Activated naive CD8-positive, alpha-beta T cell treated with anti-CD3 and anti-CD28 coated beads for 36 hours (primary cell): Measurements from ENCODE around the gene PDE6B. TPM values are rescaled to one million over a fixed set of nuclear protein-coding genes. Genes with fewer than 3 reads are reported as not detected.
"Not testable (repeated sequence)": the region's sequence is repeated elsewhere in the genome, so short reads cannot be mapped to it uniquely, and the experiment has no call there.

Experiments used
- DNase-seq: peaks from one replicate; pipeline ENCODE4 v3.0.0; 2021
- H3K27ac Mint-ChIP-seq: one replicate; pipeline ENCODE4 v1.8.0; 2022; ENCODE audit warnings: mild to moderate bottlenecking, moderate library complexity, mixed read lengths
- H3K27me3 Mint-ChIP-seq: one replicate; pipeline ENCODE4 v1.8.0; 2022; ENCODE audit warnings: mild to moderate bottlenecking, mixed read lengths
- H3K36me3 Mint-ChIP-seq: one replicate; pipeline ENCODE4 v1.8.0; 2021; ENCODE audit warnings: mild to moderate bottlenecking, mixed read lengths
- H3K4me1 Mint-ChIP-seq: one replicate; pipeline ENCODE4 v1.8.0; 2021; ENCODE audit warnings: mixed read lengths
- H3K4me3 Mint-ChIP-seq: one replicate; pipeline ENCODE4 v1.8.0; 2022; ENCODE audit warnings: mild to moderate bottlenecking, moderate library complexity, mixed read lengths
- H3K9me3 Mint-ChIP-seq: one replicate; pipeline ENCODE4 v1.8.0; 2022; ENCODE audit warnings: mixed read lengths
- total RNA-seq, 2 experiments: library from RNA; stranded (reverse); gene quantifications; one replicate each; pipeline ENCODE4 v1.2.3, GENCODE V29; 2021

Gene PDE6B
- total RNA-seq, 2 experiments from 2014 or later, result 12.6 to 13.9 TPM

DNA sequence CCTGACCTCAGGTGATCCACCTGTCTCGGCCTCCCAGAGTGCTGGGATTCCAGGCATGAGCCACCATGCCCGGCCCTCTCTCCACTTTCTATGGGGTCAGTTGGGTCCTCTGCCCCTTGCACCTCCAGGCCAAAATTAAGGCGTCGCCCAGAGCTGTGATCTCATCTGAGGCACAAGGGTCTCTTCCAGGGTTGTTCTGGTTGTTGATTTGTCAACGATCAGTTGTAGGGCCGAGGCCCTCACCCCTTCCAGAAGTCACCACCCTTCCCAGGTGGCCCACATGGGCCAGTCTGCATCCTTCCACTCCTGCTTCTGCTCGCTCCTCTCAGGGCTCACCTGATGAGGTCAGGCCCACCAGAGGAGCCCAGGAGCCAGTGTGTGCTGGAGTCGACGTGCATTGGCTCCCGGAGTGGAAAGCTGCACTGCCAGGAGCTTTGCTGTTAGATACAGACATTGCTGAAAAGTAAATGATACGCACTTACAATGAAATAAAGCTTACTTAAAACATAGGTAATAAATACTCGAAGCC, 35.0 kb upstream of the PDE6B start:
- DNase-seq, result no peak
- Mint-ChIP-seq H3K27me3 (peaks cover 67% of the 10 kb centered on the region), H3K36me3 (peaks cover 1% of the 10 kb centered on the region), H3K4me3 (no peak overlapping the region), H3K27ac (no peak overlapping the region), H3K4me1 (no peaks in the 10 kb centered on the region), H3K9me3 (peaks cover 6% of the 10 kb centered on the region)

DNA sequence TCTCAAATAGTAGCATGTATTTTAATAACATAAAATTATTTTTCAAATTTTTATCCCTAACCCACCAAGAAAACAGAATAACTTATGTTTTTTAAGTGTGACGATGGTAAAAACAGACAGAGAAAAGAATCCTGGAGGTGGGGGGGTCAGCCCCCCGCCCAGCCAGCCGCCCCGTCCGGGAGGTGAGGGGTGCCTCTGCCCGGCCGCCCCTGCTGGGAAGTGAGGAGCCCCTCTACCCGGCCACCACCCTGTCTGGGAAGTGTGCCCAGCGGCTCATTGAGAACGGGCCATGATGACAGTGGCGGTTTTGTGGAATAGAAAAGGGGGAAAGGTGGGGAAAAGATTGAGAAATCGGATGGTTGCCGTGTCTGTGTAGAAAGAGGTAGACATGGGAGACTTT, 33.2 kb upstream of the PDE6B start:
- H3K36me3 Mint-ChIP-seq, H3K4me1 Mint-ChIP-seq, H3K4me3 Mint-ChIP-seq, H3K27ac Mint-ChIP-seq, DNase-seq, H3K9me3 Mint-ChIP-seq: not testable (repeated sequence)
- peaks cover 68% of the 10 kb centered on the region for H3K27me3 Mint-ChIP-seq

DNA sequence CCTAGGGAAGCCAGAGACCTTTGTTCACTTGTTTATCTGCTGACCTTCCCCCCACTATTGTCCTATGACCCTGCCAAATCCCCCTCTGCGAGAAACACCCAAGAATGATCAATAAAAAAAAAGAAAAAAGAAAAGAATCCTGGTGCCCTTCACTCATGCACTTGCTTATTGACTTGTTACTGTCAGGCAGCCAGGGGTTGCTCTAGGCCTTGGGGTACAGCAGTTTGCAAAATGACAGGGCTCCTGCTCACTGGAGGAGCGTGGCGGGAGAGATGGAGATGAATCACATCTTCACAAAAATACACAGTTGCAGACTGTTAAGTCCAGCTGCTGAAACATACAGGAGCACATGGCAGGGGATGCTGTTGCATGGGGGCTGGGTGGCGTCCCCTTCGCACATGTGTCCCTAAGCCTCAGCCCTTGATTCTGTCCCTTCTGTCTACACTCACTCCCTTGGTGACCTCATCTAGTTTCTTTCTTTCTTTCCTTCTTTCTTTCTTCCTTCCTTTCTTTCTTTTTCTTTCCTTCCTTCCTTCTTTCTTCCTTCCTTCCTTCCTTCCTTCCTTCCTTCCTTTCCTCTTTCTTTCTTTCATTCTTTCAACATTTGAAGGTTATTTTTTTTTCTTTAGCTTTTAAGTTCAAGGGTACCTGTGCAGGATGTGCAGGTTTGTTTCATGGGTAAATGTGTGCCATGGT, 32.4 kb upstream of the PDE6B start:
- Mint-ChIP-seq H3K36me3 (peaks cover 1% of the 10 kb centered on the region), H3K27me3 (peaks cover 63% of the 10 kb centered on the region), H3K9me3 (peaks cover 6% of the 10 kb centered on the region), H3K4me1 (no peaks in the 10 kb centered on the region), H3K4me3 (no peak overlapping the region), H3K27ac (no peak overlapping the region)
- DNase-seq, result no peak

DNA sequence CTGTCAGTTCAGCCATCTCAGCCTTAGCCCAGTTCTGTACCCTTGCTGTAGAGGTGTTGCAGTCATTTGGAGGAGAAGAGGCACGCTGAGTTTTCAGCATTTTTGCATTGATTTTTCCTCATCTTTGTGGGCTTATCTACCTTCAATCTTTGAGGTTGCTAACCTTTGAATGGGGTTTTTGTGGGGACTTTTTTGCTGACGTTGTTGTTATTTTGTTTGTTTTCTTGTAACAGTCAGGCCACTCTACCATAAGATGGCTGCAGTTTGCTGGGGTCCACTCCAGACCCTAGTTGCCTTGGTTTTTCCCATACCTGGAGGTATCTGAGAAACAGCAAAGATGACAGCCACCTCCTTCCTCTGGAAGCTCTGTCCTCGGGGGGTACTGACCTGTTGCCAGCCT, 26.4 kb upstream of the PDE6B start:
- Mint-ChIP-seq H3K4me1 (peaks cover 7% of the 10 kb centered on the region), H3K9me3 (peaks cover 6% of the 10 kb centered on the region), H3K36me3 (no peaks in the 10 kb centered on the region), H3K27ac (no peak overlapping the region), H3K4me3 (no peak overlapping the region), H3K27me3 (peaks cover 59% of the 10 kb centered on the region)
- no peak for DNase-seq

DNA sequence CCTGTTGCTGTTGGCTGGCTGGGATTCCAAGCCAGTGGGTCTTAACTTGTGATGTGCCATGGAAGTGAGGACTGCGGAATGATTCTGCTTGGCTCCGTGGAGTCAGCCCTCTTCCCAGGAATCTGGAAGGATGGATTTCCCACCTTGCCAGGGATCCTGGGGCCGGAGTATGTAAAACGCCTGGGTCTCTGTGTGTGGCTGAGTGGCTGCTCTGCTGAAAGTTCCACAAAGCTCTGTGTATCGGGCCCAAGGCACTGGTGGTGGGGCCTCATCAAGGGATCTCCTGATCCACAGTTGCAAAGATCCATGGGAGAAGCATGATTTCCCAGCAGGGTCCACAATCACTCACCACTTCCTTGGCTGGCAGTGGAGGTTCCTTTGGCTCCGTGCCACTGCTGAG, 25.2 kb upstream of the PDE6B start:
- Mint-ChIP-seq H3K9me3 (no peaks in the 10 kb centered on the region), H3K36me3 (no peaks in the 10 kb centered on the region), H3K27ac (no peak overlapping the region), H3K27me3 (peaks cover 50% of the 10 kb centered on the region), H3K4me3 (no peak overlapping the region), H3K4me1 (peaks cover 9% of the 10 kb centered on the region)
- DNase-seq, result no peak

DNA sequence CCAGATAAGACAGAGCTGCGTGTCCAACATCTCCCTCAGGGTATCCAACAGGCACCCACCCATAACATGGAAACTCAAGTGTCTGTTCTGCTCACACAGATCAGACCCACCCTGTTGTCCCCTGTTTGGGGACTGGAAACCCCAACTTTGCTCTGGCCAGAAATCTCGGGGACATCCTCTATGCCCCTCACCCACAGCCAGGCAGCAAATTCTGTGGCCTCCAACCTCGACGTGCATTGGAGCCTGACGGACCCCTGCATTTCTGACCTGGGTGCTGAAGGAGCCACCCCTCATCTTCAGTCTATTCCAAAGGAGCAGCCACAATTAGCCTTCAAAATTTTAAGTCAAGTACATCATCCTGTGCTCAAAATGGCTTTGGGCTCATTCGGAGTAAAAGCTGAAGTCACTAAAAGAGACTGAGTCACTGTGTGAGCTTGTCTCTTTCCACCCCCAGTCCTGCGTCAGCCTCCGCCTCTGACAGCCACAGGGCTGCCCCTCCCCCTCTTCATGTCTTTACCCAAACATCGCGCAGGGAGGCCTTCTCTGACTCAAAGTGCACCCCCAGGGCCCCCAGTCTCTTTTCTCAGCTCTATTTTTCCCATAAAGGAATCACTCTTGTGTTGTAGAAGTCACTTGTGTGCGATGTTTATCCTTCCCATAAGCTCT, 24.4 kb upstream of the PDE6B start:
- DNase-seq, result peak; percentile 36
- H3K4me1 Mint-ChIP-seq, result peaks cover 9% of the 10 kb centered on the region
- no peaks in the 10 kb centered on the region for H3K9me3 Mint-ChIP-seq
- peaks cover 49% of the 10 kb centered on the region for H3K27me3 Mint-ChIP-seq
- H3K36me3 Mint-ChIP-seq, result no peaks in the 10 kb centered on the region
- no peak overlapping the region for H3K4me3 Mint-ChIP-seq
- no peak overlapping the region for H3K27ac Mint-ChIP-seq

DNA sequence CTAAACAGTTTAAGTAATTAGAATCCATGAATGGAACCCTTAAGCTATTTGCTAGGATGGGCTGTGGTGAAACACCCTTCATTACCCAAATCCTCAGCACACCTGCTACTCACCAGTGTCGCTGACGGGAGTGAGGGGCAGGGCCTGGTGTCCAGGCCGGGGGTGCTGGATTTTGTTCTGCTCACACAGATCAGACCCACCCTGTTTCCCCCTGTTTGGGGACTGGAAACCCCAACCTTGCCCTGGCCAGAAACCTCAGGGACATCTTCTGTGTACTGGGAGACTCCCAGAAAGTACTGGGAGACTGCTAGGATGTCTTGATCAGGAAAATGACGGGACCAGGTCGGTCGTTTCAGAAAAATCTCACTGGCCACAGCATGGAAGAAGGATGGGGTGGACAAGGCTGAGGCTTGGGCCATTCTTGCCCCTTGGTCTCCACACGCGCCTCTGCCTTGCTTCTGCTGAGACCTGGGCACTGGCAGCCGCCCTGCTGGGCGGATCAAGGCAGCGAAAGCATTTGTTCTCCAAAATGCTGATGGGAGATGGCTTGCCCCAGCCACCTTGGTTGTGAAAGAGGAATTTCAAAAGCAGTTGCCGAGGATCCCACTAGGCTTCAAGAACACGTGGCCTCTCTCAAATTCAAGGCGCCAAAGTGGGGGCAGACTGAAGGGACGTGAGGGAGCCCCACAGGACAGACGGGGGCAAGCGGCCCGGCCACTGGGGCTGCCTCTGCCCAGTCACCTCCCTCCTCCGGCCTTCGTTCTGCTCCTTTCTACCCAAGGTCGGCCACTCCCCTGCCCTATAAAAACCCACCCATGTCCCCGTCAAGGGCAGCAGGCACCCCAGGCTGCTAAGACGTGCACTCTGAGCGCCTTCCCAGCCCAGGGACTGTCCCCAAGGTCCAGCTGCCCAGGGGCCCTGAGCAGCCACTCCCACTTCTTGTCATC, 23.5 kb upstream of the PDE6B start:
- Mint-ChIP-seq H3K27ac (no peak overlapping the region), H3K4me3 (no peak overlapping the region), H3K4me1 (peaks cover 9% of the 10 kb centered on the region), H3K9me3 (no peaks in the 10 kb centered on the region), H3K36me3 (no peaks in the 10 kb centered on the region), H3K27me3 (peaks cover 40% of the 10 kb centered on the region)
- DNase-seq, result no peak

DNA sequence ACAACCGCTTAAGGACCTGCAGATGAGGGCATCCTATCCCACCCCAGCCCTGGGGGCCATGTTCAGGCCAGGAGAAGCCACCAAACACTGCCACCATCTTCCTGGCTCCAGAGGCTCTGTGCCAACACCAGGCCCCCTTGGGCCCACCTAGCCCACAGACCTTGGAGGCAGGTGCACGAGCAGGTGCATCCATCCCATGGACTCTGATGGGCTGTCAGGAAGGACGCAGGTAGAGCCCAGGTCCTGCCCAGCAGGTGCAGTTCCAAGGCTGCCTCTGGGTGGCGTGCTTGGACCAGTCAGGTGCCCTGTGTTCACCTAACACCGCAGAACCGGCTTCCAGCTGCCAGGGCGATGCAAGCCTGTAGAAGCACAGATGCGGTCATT, 22.8 kb upstream of the PDE6B start:
- H3K27ac Mint-ChIP-seq, result no peak overlapping the region
- H3K27me3 Mint-ChIP-seq, result peaks cover 39% of the 10 kb centered on the region
- no peaks in the 10 kb centered on the region for H3K9me3 Mint-ChIP-seq
- DNase-seq, result peak; percentile 77
- peaks cover 9% of the 10 kb centered on the region for H3K4me1 Mint-ChIP-seq
- no peak overlapping the region for H3K4me3 Mint-ChIP-seq
- H3K36me3 Mint-ChIP-seq, result no peaks in the 10 kb centered on the region

DNA sequence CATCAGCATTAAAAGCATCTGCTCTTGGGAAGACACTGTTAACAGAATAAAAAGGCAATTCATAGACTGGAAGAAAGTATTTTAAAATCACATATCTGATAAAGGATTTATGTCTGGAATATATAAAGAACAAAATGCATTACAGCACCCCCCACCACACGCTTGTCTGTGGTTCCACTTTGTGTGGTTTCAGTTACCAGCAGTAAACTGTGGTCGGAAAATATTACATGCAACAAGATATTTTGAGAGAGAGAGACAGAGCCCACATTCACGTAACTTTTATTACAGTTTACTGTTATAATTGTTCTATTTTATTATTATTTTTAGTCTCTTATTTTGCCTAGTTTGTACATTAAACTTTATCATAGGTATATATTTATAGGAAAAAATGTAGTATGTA, 21.2 kb upstream of the PDE6B start:
- peak; percentile 28 for DNase-seq
- Mint-ChIP-seq H3K9me3 (no peaks in the 10 kb centered on the region), H3K27me3 (peaks cover 28% of the 10 kb centered on the region), H3K27ac (peak overlapping the region; percentile 50), H3K36me3 (no peaks in the 10 kb centered on the region), H3K4me1 (peaks cover 9% of the 10 kb centered on the region), H3K4me3 (no peak overlapping the region)

DNA sequence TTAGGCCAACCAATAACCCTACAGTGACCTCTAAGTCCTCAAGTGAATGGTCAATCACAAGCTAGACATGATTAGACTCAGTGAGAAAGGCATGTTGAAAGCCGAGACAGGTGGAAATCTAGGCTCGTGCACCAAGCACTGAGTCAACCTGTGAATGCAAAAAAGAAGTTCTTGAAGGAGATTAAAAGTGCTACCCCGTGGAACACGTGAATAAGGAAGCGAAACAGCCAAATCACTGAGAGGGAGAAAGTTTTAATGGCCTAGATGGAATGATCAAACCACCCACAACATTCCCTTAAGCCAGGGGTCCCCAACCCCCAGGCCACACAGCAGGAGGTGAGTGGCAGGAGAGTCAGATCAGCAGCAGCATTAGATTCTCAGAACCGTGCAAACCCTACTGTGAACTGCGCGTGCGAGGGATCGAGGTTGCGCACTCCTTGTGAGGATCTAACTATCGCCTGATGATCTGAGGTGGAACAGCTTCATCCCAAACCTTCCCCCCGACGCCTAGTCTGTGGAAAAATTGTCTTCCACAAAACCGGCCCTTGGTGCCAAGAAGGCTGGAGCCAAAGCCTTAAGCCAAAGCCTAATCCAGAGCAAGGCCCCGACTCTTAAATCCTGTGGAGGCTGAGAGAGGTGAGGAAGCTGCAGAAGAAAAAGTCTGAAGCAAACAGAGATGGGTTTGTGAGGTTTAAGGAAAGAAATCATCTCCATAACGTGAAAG, 19.5 kb upstream of the PDE6B start:
- H3K4me1 Mint-ChIP-seq, result peaks cover 9% of the 10 kb centered on the region
- H3K27ac Mint-ChIP-seq, result peak overlapping the region; percentile 28
- H3K9me3 Mint-ChIP-seq, result peaks cover 4% of the 10 kb centered on the region
- H3K36me3 Mint-ChIP-seq, result peaks cover 2% of the 10 kb centered on the region
- no peak for DNase-seq
- H3K4me3 Mint-ChIP-seq, result no peak overlapping the region
- H3K27me3 Mint-ChIP-seq, result peaks cover 23% of the 10 kb centered on the region

DNA sequence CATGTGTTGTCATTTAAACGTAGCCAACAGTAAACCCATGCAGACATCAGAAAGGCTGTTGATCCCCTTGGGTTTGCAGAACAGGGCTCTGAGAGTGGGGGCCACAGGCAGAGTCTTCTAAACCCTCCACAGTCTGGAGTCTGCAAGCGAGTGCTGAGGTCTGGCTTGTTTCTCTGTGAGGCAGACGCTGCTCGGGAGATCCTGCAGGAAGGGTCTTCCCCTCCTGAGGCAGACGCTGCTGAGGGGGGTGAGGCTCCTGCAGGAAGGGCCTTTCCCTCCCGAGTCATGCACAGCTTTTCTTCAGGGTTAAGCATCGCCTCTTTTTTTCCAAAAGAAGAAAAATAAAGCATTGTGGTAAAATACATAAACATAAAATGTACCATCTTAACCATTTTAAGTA, 17.1 kb upstream of the PDE6B start:
- H3K36me3 Mint-ChIP-seq, result peaks cover 2% of the 10 kb centered on the region
- H3K4me3 Mint-ChIP-seq, result no peak overlapping the region
- peaks cover 4% of the 10 kb centered on the region for H3K9me3 Mint-ChIP-seq
- peaks cover 18% of the 10 kb centered on the region for H3K27me3 Mint-ChIP-seq
- no peak for DNase-seq
- peaks cover 6% of the 10 kb centered on the region for H3K4me1 Mint-ChIP-seq
- H3K27ac Mint-ChIP-seq, result no peak overlapping the region

DNA sequence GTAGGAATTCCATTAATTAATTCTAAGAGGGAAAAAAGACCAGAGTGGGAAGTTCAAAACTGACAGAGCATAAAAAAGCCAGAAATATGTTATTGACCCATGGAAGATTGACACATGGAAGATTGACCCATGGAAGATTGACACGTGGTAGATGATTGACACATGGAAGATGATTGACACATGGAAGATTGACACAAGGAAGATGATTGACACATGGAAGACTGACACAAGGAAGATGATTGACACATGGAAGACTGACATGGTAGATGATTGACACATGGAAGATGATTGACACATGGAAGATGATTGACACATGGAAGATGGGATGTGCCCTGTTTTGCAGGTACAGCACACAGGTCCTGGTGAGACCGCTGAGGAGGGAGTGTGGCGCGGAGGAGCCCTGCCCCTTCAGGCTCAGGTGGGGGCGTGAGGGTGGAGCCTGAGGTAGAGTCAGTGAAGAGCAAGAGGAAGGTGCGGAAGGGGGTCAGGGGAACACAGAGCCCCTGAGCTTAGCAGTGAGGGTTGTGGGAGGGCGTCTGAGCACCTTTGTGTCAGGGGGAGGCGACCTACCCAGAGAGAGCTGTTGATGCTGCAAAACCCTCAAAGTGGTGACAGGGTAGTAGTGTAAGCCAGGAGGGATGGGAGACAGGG, 15.8 kb upstream of the PDE6B start:
- Mint-ChIP-seq H3K9me3 (peaks cover 4% of the 10 kb centered on the region), H3K27ac (no peak overlapping the region), H3K27me3 (peaks cover 21% of the 10 kb centered on the region), H3K4me3 (no peak overlapping the region), H3K4me1 (no peaks in the 10 kb centered on the region), H3K36me3 (peaks cover 2% of the 10 kb centered on the region)
- no peak for DNase-seq

DNA sequence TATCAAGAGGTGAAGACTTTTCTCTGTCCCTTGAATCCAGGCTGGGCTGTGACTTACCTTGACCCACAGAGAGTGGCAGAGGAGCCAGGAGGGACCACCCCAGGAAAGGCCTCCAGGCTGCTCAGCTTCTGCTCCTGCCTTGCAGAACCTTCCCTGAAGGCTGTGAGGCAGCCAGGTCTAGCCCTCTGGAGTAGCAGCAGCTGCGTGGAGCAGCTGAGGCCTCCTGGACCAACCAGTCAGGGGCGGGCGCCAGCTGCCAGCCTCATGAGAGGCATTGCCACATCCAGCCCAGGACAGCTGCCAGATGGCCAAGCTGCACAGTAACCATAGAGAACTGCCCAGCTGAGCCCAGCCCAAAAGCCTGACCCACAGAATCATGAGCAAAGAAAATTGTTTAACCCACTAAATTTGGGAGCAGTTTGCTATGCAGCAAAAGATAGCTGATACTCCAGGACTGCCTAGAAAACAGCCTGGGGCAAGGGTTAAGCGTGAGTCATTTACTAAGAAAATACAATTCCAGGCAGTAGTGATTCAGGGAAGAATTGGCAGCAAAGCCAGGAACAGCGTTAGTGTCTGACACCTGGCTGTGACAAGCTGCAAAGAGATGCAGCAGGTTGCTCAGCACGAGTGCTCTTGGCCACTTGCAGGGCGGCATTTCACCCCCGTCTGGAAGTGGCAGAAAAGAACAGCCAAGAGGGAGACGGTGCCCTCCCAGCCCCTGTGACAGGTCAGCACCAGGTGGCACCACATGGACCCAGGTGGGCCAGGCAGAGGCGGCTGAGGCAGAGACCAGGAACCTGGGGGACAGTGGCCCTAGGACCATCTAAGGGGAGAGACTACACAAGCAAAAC, 14.7 kb upstream of the PDE6B start:
- peaks cover 2% of the 10 kb centered on the region for H3K36me3 Mint-ChIP-seq
- peaks cover 4% of the 10 kb centered on the region for H3K9me3 Mint-ChIP-seq

More for the DNA sequence above, 14.7 kb upstream of the PDE6B start:
- no peak overlapping the region for H3K4me3 Mint-ChIP-seq
- H3K27ac Mint-ChIP-seq, result no peak overlapping the region
- no peak for DNase-seq
- H3K4me1 Mint-ChIP-seq, result no peaks in the 10 kb centered on the region
- H3K27me3 Mint-ChIP-seq, result peaks cover 17% of the 10 kb centered on the region
